A172 (cell line): ENCODE measurements around the gene ARSA. TPM values are rescaled to one million over a fixed set of nuclear protein-coding genes. Genes with fewer than 3 reads are reported as not detected.

ENCODE experiments used
- DNase-seq: peaks from one replicate; pipeline ENCODE4 v3.0.0-alpha.2; 2015; ENCODE audit warnings: low spot score
- total RNA-seq: library from RNA; depleted of rRNA; stranded (reverse); fragments of >200 nt; shearing (Covaris generic); gene quantifications from 2 replicates; pipeline ENCODE4 v1.2.3, GENCODE V29; 2014; rRNA removed

ARSA gene
- total RNA-seq, 1 experiment from 2014 or later = 14.3 TPM

GRCh38 chr22:50581031-50581949 is 46.7 kb downstream of the ARSA start:
- no peak for DNase-seq

GRCh38 chr22:50579752-50580151 is 48.2 kb downstream of the ARSA start:
- DNase-seq = no peak

- DNase-seq = no peak
Measured at GRCh38 chr22:50578776-50579310, 49.1 kb downstream of the ARSA start.

- no peak for DNase-seq
Measured at GRCh38 chr22:50577987-50578775, 49.8 kb downstream of the ARSA start, which contains the start of gene CPT1B. CPT1B (minus strand) TSS chr22:50578427; CDS start chr22:50577915, 512 bp downstream.

GRCh38 chr22:50577697-50577986 is 50.3 kb downstream of the ARSA start:
- no peak for DNase-seq

GRCh38 chr22:50576806-50577696 is 50.9 kb downstream of the ARSA start:
- DNase-seq = peak; percentile 73

GRCh38 chr22:50576070-50576469 is 51.9 kb downstream of the ARSA start:
- DNase-seq = no peak

GRCh38 chr22:50575426-50575941 is 52.5 kb downstream of the ARSA start:
- DNase-seq = no peak

Other genes starting within 250 kb of the ARSA start
- 43.0 and 48.2 TPM in 2 replicates for gene SBF1, start 153.1 kb downstream of the ARSA start, total RNA-seq
- not detected in 2 replicates for gene ADM2, start 146.6 kb downstream of the ARSA start, total RNA-seq
- not detected in 2 replicates for gene MIOX, start 141.3 kb downstream of the ARSA start, total RNA-seq
- gene LMF2, start 120.5 kb downstream of the ARSA start, total RNA-seq = 21.3 and 28.7 TPM in 2 replicates
- 51.8 and 55.6 TPM in 2 replicates for gene NCAPH2, start 119.9 kb downstream of the ARSA start, total RNA-seq
- 8.0 and 9.5 TPM in 2 replicates for gene SCO2, start 102.6 kb downstream of the ARSA start, total RNA-seq
- 0.10 and 0.31 TPM in 2 replicates for gene TYMP, start 98.1 kb downstream of the ARSA start, total RNA-seq
- 0.17 TPM in 1 of 2 replicates, not detected in the other for gene KLHDC7B, start 82.3 kb downstream of the ARSA start, total RNA-seq
- gene SYCE3, start 65.2 kb downstream of the ARSA start, total RNA-seq = 2.5 TPM in 1 of 2 replicates, not detected in the other
- 6.4 and 13.8 TPM in 2 replicates for gene CPT1B, start 49.7 kb downstream of the ARSA start, total RNA-seq
- gene CHKB, start 45.3 kb downstream of the ARSA start, total RNA-seq = 27.9 and 30.7 TPM in 2 replicates
- gene MAPK8IP2, start 27.4 kb downstream of the ARSA start, total RNA-seq = 7.9 and 10.8 TPM in 2 replicates
- 0.84 and 0.98 TPM in 2 replicates for gene SHANK3, start 44.7 kb upstream of the ARSA start, total RNA-seq
- not detected in 2 replicates for gene ACR, start 110.1 kb upstream of the ARSA start, total RNA-seq
- 11.3 and 13.2 TPM in 2 replicates for gene RABL2B, start 155.5 kb upstream of the ARSA start, total RNA-seq